GM15510 (cell line): ENCODE results near the gene DACH1.

Experiments used
- POLR2A ChIP-seq: IDR thresholded peaks from 3 replicates; pipeline ENCODE4 v1.6.1; 2011; ENCODE audit warnings: borderline replicate concordance; ENCODE audit not compliant: insufficient read length; ENCODE audit errors: extremely low read depth

Gene DACH1

GRCh38 chr13:71513411-71514033 lies 353.5 kb downstream of the DACH1 start:
- no peak for TF ChIP-seq POLR2A

- TF ChIP-seq POLR2A, result no peak
Observed at GRCh38 chr13:71503781-71504180, 363.2 kb downstream of the DACH1 start.

GRCh38 chr13:71499944-71500514 lies 367.0 kb downstream of the DACH1 start:
- TF ChIP-seq POLR2A, result no peak

GRCh38 chr13:71499235-71499634 lies 367.8 kb downstream of the DACH1 start:
- TF ChIP-seq POLR2A, result no peak

GRCh38 chr13:71493189-71493588 lies 373.8 kb downstream of the DACH1 start:
- no peak for TF ChIP-seq POLR2A

- TF ChIP-seq POLR2A, result no peak
Observed at GRCh38 chr13:71492346-71492871, 374.6 kb downstream of the DACH1 start.

- no peak for TF ChIP-seq POLR2A
Observed at GRCh38 chr13:71491010-71491409, 376.0 kb downstream of the DACH1 start.

- TF ChIP-seq POLR2A, result no peak
Observed at GRCh38 chr13:71489041-71489440, 378.0 kb downstream of the DACH1 start.

- TF ChIP-seq POLR2A, result no peak
Observed at GRCh38 chr13:71488201-71488600, 378.8 kb downstream of the DACH1 start.

- TF ChIP-seq POLR2A, result no peak
Observed at GRCh38 chr13:71485913-71486312, 381.1 kb downstream of the DACH1 start.

- TF ChIP-seq POLR2A, result no peak
Observed at GRCh38 chr13:71483733-71484132, 383.3 kb downstream of the DACH1 start.

- no peak for TF ChIP-seq POLR2A
Observed at GRCh38 chr13:71481501-71481900, 385.5 kb downstream of the DACH1 start.

GRCh38 chr13:71481046-71481445 lies 386.0 kb downstream of the DACH1 start:
- no peak for TF ChIP-seq POLR2A

GRCh38 chr13:71477735-71478134 lies 389.3 kb downstream of the DACH1 start:
- TF ChIP-seq POLR2A, result no peak

GRCh38 chr13:71474936-71475335 lies 392.1 kb downstream of the DACH1 start:
- TF ChIP-seq POLR2A, result no peak

- no peak for TF ChIP-seq POLR2A
Observed at GRCh38 chr13:71469626-71470025, 397.4 kb downstream of the DACH1 start.

- no peak for TF ChIP-seq POLR2A
Observed at GRCh38 chr13:71464686-71465085, 402.3 kb downstream of the DACH1 start.

- TF ChIP-seq POLR2A, result no peak
Observed at GRCh38 chr13:71461892-71462291, 405.1 kb downstream of the DACH1 start.

GRCh38 chr13:71460211-71460610 lies 406.8 kb downstream of the DACH1 start:
- no peak for TF ChIP-seq POLR2A
